ENCODE results near the gene SRSF4.
"Not testable (repeated sequence)": the region's sequence is repeated elsewhere in the genome, so short reads cannot be mapped to it uniquely, and the experiment has no call there.

Gene SRSF4

GRCh38 chr1:29162476-29163138 is 19.1 kb downstream of the SRSF4 start:
- DNase-seq (ENCODE audit: low spot score) = no peak

DNA sequence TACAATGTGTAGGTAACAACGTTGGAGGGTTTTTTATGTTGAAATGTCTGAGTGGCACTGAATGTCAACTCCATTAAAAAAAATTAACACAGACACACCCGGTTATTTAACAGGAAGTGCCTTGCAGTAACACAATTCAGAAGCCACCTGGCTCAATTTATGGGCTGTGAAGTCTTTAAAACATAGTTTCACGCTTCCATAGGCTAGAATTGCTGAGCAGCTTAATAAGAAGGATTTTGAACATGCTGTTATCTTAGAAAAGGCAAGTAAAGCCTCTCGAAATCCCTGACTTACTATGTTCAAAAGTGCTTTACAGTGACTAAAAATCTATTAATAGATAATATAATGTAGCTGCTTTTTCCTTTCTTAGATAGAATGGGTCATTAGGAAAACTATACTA is 19.7 kb downstream of the SRSF4 start:
- DNase-seq (ENCODE audit: low spot score) = no peak

DNA sequence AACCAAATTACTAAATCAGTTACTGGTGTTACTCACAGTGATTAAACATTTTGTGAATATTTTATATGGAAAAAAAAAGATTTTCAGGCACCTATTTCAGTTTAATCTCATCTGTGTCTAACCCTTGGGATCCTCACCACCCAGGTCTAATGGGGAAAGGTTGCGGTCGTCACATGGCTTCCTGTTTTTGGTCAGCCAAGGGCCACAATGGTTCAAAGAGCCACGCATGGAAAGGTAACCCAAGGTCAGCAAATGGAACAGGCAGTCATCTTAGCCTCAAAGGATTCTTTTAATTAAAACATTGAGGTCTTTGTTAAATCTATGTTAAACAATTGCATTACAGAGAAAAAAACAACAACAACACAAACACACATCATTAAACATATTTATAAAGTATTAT is 21.9 kb downstream of the SRSF4 start:
- DNase-seq (ENCODE audit: low spot score) = no peak

DNA sequence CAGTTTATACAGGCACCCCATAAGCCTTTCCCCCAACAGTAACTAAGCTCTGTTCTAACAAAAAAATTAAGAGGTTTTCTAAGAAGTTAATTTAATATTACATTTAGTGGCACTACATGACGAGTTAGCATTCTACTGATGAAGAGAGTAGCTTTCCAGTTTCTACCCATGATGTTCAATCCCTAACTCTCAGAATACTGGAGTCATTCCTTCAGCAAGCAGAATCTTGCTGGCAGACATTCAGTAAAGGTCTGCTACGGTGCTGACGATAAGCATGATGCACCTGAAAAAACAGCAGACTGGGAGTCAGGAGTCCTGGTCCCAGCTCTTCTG is 24.5 kb downstream of the SRSF4 start:
- DNase-seq (ENCODE audit: low spot score) = no peak

DNA sequence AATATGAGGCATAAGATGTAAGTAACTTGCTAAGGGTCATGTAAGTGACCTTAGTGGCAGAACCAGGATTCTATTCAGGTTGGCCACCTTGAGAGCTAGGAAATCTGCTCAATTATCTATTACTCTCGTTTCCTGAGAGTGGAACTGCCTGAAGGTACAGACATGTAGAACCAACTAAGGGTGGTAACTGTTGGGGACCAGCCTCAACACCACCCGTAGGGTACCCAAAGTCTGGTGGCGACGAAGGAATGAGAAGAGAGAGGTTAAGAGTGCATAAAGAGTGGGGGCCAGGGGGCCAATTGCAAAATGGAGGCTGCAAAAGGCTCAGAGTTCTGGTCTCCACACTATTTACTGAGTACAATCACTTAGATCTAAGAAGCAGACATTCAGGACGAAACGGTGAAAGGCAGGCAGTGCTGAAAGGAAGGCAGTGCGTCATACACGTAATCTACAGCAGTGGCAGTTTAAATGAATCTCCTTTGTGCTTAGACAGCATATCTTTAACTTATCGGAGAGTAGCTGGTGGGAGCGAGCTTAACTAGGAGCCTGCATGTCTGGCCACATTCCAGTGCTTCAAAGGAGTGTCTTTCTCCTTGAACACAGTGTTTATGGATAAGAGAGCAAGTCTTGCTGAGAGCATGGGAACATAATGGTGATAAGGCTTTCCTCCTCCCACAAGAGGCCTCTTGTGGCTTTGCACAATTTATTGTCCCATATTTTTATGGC is 25.0 kb downstream of the SRSF4 start:
- DNase-seq (ENCODE audit: low spot score) = no peak

DNA sequence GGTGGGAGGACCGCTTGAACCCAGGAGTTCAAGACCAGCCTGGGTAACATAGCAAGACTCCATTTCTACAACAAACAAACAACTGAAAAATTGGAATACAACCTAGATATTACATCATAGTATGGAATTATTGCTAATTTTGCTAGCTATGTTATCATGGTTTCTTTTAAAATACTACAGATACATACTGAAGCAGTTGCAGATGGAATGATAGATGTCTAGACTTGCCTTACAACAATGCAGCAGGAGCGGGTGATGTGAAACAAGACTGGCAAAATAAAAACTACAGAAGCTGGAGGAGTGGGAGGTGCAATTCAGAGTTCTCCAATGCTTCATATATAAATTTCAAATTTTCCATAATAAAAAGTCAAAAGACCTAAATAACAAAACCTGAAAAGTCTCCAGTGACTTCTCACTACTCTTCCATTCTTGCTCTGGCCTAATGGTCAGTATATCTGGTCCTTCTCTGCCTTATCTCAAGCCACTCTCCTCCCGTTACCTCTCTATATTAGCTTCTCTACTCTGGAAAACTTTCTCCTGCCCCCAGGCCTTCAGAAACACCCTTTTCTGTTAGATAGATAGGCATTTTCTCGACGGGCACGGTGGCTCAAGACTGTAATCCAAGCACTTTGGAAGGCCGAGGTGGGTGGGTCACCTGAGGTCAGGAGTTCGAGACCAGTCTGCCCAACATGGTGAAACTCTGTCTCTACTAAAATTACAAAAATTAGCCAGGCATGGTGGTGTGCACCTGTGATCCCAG is 29.5 kb downstream of the SRSF4 start:
- no peak for DNase-seq (ENCODE audit: low spot score)

DNA sequence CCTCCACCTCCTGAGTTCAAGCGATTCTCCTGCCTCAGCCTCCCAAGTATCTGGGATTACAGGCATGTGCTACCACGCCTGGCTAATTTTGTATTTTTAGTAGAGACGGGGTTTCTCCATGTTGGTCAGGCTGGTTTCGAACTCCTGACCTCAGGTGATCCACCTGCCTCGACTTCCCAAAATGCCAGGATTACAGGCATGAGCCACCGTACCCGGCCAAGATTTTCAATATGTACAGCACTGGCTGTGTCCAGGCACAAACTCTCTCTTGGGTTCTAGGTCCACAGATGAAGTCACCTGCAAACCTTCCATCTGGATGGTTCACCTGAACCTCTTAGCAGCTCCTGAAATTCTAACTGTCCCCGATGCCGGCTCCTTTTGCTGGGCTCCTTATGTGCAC is 31.4 kb downstream of the SRSF4 start:
- not testable (repeated sequence) for DNase-seq (ENCODE audit: low spot score)

DNA sequence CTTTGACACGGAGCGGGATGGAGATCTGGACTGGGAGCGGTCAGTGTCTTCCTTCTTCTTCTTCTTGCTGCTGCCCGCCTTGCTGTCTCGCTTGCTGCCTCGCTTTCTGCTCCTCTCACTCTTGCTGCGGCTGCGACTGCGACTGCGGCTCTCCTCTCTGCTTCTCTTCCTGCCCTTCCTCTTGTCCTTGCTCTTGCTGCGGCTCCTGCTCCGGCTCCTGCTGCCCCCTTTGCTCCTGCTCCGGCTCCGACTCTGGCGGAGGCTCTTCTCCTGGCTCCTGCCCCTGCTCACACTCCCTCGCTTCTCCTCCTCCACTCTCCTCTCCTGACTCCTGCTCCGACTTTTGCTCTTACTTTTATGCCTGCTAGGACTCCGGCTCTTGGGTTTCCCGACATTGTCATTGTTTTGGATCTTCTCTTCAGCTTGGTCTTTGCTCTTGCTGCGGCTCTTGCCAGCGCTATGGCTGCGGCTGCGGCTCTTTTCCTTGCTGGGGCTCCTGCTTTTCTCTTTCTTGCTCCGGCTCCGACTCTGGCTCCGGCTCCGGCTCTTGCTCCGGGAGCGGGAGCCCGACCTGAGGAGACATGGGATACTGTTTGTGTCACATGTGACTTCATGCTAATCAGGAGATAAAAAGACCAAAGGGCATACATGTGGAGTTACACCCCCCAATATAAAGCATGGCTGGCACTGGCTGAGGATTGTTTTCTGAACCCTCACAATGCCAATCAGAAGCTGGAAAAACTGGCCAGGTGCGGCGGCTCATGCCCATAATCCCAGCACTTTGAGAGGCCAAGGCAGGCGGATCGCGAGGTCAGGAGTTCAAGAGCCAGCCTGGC is 32.8 kb downstream of the SRSF4 start:
- no peak for DNase-seq (ENCODE audit: low spot score)

- no peak for DNase-seq (ENCODE audit: low spot score)
Observed at GRCh38 chr1:29145739-29146437, 35.8 kb downstream of the SRSF4 start.

DNA sequence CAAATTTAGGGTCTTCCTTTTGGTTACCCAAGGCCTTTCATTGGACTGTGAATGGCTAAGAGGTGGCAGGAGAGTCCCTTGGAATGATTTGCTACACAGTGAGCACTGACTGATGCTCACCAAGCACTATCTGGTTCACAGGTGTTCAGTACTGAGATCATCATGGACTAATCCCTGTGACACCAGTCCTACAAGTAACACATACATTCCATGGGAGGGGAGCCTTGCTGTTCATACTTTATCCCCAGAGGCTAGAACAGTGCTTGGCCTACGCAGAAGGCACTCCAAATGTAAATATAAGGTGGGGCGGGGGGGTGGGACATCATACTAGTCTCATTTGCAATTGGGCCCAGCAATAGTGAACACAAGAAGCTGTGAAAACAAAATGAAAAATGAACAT is 37.5 kb downstream of the SRSF4 start:
- DNase-seq (ENCODE audit: low spot score) = no peak

- DNase-seq (ENCODE audit: low spot score) = no peak
Observed at GRCh38 chr1:29142714-29143113, 39.0 kb downstream of the SRSF4 start.

- DNase-seq (ENCODE audit: low spot score) = no peak
Observed at GRCh38 chr1:29136391-29136915, 45.2 kb downstream of the SRSF4 start.

GRCh38 chr1:29134695-29135028 is 47.0 kb downstream of the SRSF4 start:
- no peak for DNase-seq (ENCODE audit: low spot score)

DNA sequence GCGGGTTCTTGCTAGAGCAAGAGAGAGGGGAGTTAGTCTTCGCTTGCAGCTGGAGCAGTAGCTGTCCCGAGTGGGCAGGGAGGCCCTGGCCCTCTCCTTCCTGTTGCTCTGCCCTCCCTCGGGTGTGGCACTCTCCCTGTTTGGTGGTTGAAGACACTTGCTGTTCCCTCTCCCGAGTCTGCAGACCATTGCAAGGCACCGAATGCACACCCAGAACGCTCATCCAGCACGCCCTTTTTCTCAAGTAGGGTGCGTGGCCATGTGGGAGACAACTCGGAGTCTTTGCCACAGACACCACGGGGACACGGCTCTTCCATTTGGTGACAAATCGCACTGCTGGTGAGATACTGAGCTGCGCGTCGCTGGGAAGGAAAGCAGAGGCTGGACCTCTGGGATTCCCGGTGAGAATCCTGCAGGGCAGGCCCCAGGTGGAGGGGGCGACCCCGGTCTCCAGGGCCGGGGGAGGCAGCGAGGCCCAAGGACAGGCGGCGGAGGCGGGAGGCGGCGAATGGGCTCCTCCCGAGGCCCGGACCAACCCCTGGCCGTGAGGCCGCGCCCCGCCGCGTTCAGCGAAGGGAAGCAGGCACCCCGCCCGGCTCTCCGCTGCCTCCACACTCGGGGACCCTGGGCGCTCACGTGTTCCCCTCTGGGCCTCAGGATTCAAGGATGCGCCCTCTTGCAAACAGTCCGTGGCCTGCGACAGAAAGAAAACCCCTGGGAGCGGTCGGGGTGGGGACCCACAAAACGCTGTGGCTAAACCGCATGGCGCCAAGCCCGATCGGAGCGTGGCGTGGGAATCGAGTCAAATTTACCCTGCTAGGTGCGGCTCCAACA is 47.6 kb downstream of the SRSF4 start:
- no peak for DNase-seq (ENCODE audit: low spot score)

DNA sequence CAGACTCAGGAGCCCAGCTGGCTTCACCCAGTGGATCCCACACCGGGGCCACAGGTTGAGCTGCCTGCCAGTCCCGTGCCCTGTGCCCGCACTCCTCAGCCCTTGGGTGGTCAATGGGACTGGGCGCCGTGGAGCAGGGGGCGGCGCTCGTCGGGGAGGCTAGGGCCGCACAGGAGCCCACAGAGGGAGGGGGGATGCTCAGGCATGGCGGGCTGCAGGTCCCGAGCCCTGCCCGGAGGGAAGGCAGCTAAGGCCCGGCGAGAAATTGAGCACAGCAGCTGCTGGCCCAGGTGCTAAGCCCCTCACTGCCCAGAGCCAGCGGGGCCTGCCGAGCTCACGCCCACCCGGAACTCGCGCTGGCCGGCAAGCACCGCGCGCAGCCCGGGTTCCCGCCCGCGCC is 50.6 kb downstream of the SRSF4 start:
- not testable (repeated sequence) for DNase-seq (ENCODE audit: low spot score)

DNA sequence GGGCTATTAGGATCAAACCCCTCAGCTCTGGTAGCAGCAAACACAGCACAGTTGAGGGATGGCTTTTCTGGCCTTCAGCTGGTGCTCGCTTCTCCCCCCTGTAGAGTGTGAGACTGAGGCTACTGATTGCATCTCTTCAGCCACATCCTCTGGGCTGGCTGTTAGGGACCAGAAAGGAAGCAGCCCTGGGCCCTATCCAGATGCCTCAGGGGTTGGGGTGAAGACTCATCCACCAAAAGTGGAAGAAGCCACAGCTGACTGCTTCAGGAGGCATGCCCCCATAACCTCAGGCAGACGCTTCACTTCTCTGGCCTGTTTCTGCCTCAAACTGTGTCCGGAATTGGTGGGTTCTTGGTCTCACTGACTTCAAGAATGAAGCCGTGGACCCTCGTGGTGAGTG is 51.8 kb downstream of the SRSF4 start:
- DNase-seq (ENCODE audit: low spot score) = no peak

- DNase-seq (ENCODE audit: low spot score) = no peak
Observed at GRCh38 chr1:29128739-29129138, 53.0 kb downstream of the SRSF4 start.

DNA sequence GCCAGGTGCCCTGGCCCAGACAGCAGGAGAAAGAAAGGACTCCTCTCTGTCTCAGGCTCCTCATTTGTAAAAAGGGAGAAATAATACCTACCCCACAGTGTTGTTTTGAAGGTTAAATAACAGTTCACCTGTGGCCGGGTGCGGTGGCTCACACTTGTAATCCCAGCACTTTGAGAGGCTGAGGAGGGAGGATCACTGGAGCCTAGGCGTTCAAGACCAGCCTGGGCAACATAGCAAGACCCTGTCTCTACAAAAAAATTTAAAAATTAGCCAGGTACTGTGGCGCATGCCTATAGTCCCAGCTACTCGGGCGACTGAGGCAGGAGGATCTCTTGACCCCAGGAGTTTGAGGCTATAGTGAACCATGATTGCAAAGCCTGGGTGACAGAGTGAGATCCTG is 55.5 kb downstream of the SRSF4 start:
- DNase-seq (ENCODE audit: low spot score) = no peak

DNA sequence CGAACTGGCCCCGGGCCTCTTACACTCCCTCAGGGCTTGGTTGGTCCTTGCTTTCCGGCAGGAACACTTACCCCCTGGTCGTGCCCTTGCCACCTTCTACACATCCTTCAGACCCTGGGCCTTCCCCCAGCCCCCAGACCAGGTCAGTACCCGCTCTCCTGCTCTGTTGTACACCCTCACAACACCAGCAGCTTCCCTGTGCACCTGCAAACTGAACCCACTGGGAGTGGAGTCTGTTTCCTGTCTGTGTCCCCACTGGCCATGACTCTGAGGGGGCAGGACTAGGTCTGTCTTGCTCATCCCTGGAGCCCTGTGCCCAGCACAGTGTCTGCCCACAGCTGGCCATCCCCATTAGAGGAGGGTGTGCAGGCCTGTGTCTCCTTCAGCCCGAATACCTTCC is 55.9 kb downstream of the SRSF4 start:
- no peak for DNase-seq (ENCODE audit: low spot score)

DNA sequence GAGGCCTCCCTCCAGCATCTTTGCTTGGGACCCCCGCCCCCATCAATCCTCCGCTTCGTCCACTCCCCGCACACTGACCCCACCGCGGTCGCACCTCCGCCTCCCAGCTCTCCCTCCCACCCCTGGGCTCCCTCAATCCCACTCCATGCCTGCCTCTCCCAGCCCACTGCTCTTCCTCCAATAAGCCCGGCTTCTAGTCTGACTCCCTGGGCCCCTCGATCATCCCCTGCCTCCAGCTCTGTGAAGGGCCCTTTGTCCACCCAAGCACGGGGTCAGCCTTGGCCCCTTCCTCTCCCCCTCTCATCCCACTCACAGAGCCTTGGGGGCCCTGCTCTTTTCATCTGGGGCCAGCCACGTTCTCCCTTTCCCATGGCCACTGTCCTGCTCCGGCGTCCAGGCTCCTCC is 56.5 kb downstream of the SRSF4 start:
- DNase-seq (ENCODE audit: low spot score) = no peak
